ENCODE results near the gene CD40. TPM values are rescaled to one million over a fixed set of nuclear protein-coding genes. Genes with fewer than 3 reads are reported as not detected.

Gene CD40
- total RNA-seq, 4 donors from 2014 or later: 15.0 to 33.4 (median 23.2) TPM

- ATAC-seq (ENCODE audit: low FRiP score): no peak
- DNase-seq (ENCODE audit: low spot score): no peak
- no peak for TF ChIP-seq CTCF (IDR thresholded peaks at IDR 0.05)
Observed at GRCh38 chr20:46135856-46136633, 17.9 kb downstream of the CD40 start.

- DNase-seq (ENCODE audit: low spot score): no peak
- ATAC-seq (ENCODE audit: low FRiP score): no peak
Observed at GRCh38 chr20:46137816-46138215, 19.7 kb downstream of the CD40 start.

GRCh38 chr20:46139266-46139889 lies 21.3 kb downstream of the CD40 start:
- ATAC-seq (ENCODE audit: low FRiP score) (peak; percentile 31), DNase-seq (ENCODE audit: low spot score) (no peak)
- TF ChIP-seq CTCF (IDR thresholded peaks at IDR 0.05): no peak

More at GRCh38 chr20:46137816-46138215, 19.7 kb downstream of the CD40 start:
- no peak for TF ChIP-seq CTCF (IDR thresholded peaks at IDR 0.05)

- ATAC-seq (ENCODE audit: low FRiP score) (no peak), DNase-seq (ENCODE audit: low spot score) (no peak)
- no peak for TF ChIP-seq CTCF (IDR thresholded peaks at IDR 0.05)
Observed at GRCh38 chr20:46139908-46140482, 21.9 kb downstream of the CD40 start.

- TF ChIP-seq CTCF (IDR thresholded peaks at IDR 0.05): no peak
- DNase-seq (ENCODE audit: low spot score): no peak
- no peak for ATAC-seq (ENCODE audit: low FRiP score)
Observed at GRCh38 chr20:46142124-46142523, 24.0 kb downstream of the CD40 start.

GRCh38 chr20:46144432-46145025 lies 26.4 kb downstream of the CD40 start:
- ATAC-seq (ENCODE audit: low FRiP score): no peak
- no peak for DNase-seq (ENCODE audit: low spot score)
- TF ChIP-seq CTCF (IDR thresholded peaks at IDR 0.05): no peak

Data from omental fat pad (tissue), 4 donors.